Activated T-cell treated with anti-CD3 and anti-CD28 coated beads, Interleukin-2, amount 50 U/mL, for 24 hours (primary cell): ENCODE measurements around the gene ALDH1A1.

Experiments used
- DNase-seq: peaks from one replicate; pipeline ENCODE4 v3.0.0-alpha.2; 2020
- H3K27ac Mint-ChIP-seq: 2 replicates; pipeline ENCODE4 v1.8.0; 2020; ENCODE audit warnings: mild to moderate bottlenecking, mixed read lengths
- H3K27me3 Mint-ChIP-seq: 2 replicates; pipeline ENCODE4 v1.8.0; 2020; ENCODE audit warnings: mixed read lengths
- H3K36me3 Mint-ChIP-seq: 2 replicates; pipeline ENCODE4 v1.8.0; 2020; ENCODE audit warnings: low read depth, mixed read lengths
- H3K4me1 Mint-ChIP-seq: 2 replicates; pipeline ENCODE4 v1.8.0; 2020; ENCODE audit warnings: low read depth, mixed read lengths
- H3K4me3 Mint-ChIP-seq: 2 replicates; pipeline ENCODE4 v1.8.0; 2020; ENCODE audit warnings: mild to moderate bottlenecking, moderate library complexity, mixed read lengths
- H3K9me3 Mint-ChIP-seq: 2 replicates; pipeline ENCODE4 v1.8.0; 2020; ENCODE audit warnings: mixed read lengths

Gene ALDH1A1

DNA sequence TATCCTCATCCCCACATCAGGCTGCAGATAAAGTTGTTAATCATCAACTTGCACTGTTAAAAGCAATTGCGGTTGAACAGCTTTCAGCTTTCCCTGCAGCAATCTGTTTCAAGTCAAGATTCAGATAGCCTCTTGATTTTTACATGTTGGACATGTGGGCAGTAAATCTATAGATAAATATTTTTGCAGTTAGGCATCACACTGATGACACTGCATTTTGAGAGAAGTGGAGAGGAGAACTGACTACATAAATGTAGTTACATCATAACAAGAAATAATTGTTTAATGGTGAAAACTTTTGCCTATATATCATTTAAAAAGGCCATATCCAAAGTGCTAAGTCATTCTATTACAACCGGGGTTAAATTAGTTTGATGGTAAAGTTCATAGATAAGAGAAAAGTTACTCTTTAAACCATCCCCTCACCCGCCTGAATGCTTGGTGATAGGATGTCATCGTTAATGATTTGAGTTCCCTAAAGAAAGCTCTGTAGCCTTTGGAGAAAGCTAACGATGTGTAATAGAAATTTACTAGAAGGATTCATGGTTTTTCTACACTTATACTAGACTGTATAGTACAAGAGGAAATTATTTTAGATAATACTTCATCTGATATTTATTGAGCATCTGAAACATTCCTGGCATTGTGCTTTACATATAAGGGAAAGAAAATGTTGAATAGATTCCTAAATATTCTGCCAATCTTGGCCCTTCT, 30.8 kb upstream of the ALDH1A1 start:
- no peak overlapping the region for H3K27ac Mint-ChIP-seq
- no peaks in the 10 kb centered on the region for H3K36me3 Mint-ChIP-seq
- no peak overlapping the region for H3K4me3 Mint-ChIP-seq
- peaks cover 3% of the 10 kb centered on the region for H3K27me3 Mint-ChIP-seq
- no peak for DNase-seq
- no peaks in the 10 kb centered on the region for H3K9me3 Mint-ChIP-seq
- H3K4me1 Mint-ChIP-seq: no peaks in the 10 kb centered on the region

DNA sequence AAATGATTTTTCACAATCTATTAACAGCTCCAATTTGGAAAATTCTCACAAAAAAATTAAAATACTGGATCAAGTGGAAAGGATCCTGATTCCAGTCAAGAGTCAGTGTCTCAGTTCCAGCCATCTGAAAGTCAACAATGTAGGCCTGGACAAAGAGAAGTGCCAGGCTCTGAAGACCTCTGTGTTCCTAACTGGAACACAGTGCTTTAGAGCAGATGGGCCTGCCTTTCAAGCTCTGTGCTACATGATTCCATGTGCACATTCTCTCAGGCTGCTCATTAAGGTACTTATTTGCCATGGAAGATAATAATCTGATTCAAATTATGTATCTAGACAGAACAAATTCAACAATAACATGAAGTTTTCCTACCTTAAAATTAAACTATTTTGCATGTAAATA, 30.2 kb upstream of the ALDH1A1 start:
- no peaks in the 10 kb centered on the region for H3K36me3 Mint-ChIP-seq
- no peaks in the 10 kb centered on the region for H3K4me1 Mint-ChIP-seq
- no peaks in the 10 kb centered on the region for H3K9me3 Mint-ChIP-seq
- no peak overlapping the region for H3K4me3 Mint-ChIP-seq
- peaks cover 3% of the 10 kb centered on the region for H3K27me3 Mint-ChIP-seq
- DNase-seq: no peak
- no peak overlapping the region for H3K27ac Mint-ChIP-seq

DNA sequence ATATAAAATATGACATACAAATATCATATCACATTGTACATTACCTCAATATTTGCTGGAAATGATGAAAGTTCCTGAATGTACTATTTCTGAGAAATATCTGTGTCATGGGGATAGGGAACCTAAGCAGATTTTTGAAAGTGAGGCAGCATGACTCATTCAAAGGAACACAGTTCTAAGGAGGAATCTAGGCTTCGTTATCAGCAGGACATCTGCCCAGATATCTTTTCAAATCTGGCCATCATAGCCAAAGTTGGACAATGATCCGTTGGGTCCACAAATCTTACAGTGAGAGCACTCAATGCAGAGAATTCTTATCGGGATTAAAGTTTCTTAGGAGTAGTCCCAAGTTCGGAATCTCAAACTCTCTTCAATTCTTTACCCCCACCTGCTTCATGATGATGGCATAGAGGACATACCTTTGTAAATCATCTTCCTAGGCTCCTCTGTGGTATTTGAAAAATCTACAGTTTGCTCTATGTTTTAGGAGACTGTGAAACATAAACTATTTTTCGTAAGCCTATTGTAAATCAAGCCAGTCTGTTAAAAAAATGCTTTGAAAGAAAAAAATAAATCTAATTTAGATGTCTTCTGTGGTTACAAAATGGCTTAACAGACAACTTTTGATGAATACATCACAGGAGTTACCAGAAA, 29.4 kb upstream of the ALDH1A1 start:
- H3K27me3 Mint-ChIP-seq: no peaks in the 10 kb centered on the region
- H3K4me1 Mint-ChIP-seq: no peaks in the 10 kb centered on the region
- H3K27ac Mint-ChIP-seq: no peak overlapping the region
- no peaks in the 10 kb centered on the region for H3K9me3 Mint-ChIP-seq
- H3K4me3 Mint-ChIP-seq: no peak overlapping the region
- no peak for DNase-seq
- no peaks in the 10 kb centered on the region for H3K36me3 Mint-ChIP-seq

DNA sequence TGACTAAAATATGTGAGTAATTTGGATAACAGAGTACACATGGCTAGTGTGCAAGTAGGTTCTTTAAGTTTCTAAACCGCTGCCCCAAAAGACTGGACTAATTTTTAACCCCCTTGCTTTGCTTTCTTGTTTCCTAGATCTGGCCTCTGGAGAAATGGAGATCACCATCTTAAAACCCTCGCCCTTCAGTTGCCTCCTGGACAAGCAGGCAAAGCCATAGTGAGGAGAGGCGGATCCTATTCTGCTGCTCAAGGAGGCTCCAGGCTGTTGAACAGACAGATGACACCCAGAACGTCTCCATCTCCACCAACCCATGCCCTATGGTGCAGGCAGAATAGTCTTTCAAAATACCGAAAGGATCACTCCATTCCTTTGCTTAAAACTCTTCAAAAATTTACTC, 28.6 kb upstream of the ALDH1A1 start:
- Mint-ChIP-seq H3K4me1 (no peaks in the 10 kb centered on the region), H3K27ac (no peak overlapping the region), H3K9me3 (no peaks in the 10 kb centered on the region), H3K4me3 (no peak overlapping the region), H3K36me3 (no peaks in the 10 kb centered on the region), H3K27me3 (no peaks in the 10 kb centered on the region)
- DNase-seq: no peak

DNA sequence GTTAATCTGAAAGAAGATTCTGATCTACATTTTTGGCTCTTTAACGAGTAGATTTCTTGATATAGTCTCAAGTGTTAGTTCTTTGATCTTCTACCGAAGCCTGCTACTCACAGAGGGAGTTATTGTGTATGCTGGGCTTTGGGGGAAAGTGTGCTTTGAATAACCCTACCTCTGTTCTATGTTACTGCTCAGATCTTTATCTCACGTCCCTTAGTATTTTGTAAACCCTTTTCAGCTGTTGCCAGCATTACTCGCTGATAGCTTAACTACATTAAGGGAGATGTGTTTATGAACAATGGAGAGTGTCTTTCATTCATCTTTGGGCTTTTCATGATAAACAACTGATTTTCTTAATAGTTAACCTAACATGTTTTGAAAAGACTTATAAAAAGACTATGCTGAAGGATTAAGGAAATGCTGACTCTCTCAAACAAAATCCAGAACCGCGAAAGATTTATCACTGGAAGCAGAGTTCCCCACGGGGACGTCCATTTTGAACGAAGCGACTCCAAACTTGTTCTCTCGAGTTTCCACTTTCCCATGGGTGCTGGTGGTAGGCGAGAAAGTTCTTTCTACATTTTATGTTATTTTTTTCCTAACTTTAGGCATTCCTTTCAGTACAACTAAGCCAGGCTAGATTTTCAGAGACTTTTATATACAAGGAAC, 27.9 kb upstream of the ALDH1A1 start:
- no peak overlapping the region for H3K4me3 Mint-ChIP-seq
- no peaks in the 10 kb centered on the region for H3K9me3 Mint-ChIP-seq
- H3K27ac Mint-ChIP-seq: no peak overlapping the region
- no peak for DNase-seq
- H3K27me3 Mint-ChIP-seq: no peaks in the 10 kb centered on the region
- H3K36me3 Mint-ChIP-seq: no peaks in the 10 kb centered on the region
- no peaks in the 10 kb centered on the region for H3K4me1 Mint-ChIP-seq

DNA sequence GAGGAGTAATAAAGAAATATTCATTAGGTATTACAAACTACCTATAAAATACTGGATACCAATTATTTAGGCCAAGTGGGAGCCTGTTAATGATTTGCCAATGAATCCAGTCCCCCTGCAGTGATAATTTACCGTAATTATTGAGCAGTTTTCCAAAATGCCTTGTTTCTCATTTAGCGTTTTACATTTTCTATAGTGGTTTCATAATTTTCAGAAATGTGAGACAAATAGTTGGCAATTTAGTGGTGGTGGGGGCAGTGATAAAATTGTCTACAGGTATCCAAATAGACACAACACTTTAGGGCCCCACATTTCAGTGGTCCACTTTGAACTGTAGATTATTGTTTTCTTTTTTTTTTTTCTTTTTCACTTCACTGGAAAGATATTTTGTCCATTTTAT, 27.3 kb upstream of the ALDH1A1 start:
- H3K4me1 Mint-ChIP-seq: no peaks in the 10 kb centered on the region
- no peak overlapping the region for H3K27ac Mint-ChIP-seq
- H3K9me3 Mint-ChIP-seq: no peaks in the 10 kb centered on the region

DNA sequence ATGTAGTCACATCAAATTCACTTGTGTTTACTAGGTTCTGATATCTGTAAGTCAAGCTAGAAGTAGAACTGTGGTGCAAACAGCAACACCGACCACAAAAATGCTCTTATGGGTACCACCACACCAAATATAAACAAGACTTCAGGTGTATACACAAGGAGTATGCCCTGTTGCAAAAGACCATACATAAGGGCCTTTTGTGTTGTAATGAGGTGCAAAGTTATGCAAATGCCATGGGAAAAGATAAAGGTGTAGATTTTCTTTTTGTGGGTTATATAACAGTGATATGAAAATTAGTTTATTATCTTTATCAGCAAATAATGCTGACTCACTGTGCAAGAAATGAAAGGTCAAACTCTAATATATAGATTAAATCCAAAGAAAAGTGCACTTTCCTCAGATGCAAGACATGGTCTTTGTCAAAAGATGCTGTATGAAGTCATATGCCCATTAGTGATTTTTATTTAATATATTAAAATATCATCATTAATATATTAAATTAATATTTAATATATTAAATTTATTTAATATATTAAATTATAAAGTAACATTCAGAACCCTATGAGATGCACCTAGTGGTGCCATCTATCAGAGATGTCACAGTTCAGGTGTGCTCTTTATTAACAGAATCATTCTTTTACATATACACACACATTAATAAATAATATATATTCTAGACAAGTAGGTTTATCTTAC, 26.7 kb upstream of the ALDH1A1 start:
- Mint-ChIP-seq H3K27me3 (no peaks in the 10 kb centered on the region), H3K9me3 (no peaks in the 10 kb centered on the region), H3K36me3 (no peaks in the 10 kb centered on the region), H3K4me1 (no peaks in the 10 kb centered on the region), H3K27ac (no peak overlapping the region), H3K4me3 (no peak overlapping the region)
- DNase-seq: no peak

More for the DNA sequence above, 27.3 kb upstream of the ALDH1A1 start:
- Mint-ChIP-seq H3K4me3 (no peak overlapping the region), H3K27me3 (no peaks in the 10 kb centered on the region), H3K36me3 (no peaks in the 10 kb centered on the region)
- no peak for DNase-seq

DNA sequence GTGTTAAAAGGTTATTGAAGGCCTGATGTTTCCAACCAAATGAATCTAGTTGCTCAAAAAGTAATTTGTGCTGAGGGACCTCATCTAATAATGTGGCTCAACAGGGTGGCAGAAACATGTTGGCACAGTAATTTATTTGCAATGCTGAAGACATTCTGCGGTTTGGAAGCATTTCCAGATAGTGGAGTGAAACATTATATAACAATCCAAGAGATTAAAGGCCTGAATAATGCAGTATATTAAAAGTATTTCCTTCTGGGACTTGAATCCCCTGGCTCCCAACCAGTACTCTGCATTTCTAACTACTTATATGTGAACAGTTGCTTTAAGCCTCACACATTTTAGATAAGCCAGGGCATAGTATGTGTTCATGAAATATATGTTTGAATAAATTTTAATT, 25.9 kb upstream of the ALDH1A1 start:
- Mint-ChIP-seq H3K36me3 (no peaks in the 10 kb centered on the region), H3K4me1 (no peaks in the 10 kb centered on the region), H3K9me3 (no peaks in the 10 kb centered on the region), H3K4me3 (no peak overlapping the region), H3K27ac (no peak overlapping the region), H3K27me3 (peaks cover 5% of the 10 kb centered on the region)
- DNase-seq: no peak

DNA sequence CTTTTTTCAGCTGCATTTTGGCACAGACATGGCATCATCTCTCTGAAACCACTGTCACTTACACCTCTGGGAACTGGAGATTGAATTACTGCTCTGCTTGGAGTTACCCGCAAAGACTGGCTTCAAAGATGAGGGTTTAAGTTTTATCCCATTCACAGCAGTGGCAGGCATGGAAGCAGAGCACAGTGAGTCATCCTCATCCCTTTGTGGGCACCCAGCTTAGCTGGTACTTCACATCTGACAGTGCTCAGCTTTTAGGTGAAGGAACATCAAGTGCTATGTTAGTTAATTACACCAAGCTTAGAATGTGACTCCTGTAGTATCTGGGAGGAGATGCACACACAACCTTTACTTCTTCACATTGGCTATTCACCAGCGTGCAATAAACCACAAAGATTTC, 24.8 kb upstream of the ALDH1A1 start:
- Mint-ChIP-seq H3K4me3 (no peak overlapping the region), H3K9me3 (no peaks in the 10 kb centered on the region), H3K27me3 (peaks cover 6% of the 10 kb centered on the region), H3K4me1 (no peaks in the 10 kb centered on the region), H3K36me3 (no peaks in the 10 kb centered on the region), H3K27ac (no peak overlapping the region)
- no peak for DNase-seq

DNA sequence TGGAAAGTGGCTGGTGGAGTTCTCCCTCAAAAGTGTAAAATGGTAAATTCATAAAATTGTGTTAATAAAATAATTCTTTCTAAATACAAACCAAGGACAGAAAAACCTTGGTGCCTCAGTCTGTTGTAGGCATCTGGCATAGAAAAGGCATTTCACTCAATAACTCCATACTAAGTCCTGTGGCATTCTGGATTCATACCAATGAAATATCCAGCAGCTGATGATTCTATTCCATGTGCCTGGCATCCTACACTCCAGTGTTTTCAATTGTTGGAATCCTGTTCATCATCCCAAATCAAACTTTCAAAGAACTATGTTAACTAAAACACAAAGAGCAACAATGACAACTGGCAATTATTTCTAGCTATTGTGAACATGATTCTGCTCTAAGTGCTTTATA, 21.6 kb upstream of the ALDH1A1 start:
- no peaks in the 10 kb centered on the region for H3K4me1 Mint-ChIP-seq
- no peak overlapping the region for H3K27ac Mint-ChIP-seq
- H3K36me3 Mint-ChIP-seq: no peaks in the 10 kb centered on the region
- no peak for DNase-seq
- H3K4me3 Mint-ChIP-seq: no peak overlapping the region
- no peaks in the 10 kb centered on the region for H3K9me3 Mint-ChIP-seq
- H3K27me3 Mint-ChIP-seq: peaks cover 6% of the 10 kb centered on the region

DNA sequence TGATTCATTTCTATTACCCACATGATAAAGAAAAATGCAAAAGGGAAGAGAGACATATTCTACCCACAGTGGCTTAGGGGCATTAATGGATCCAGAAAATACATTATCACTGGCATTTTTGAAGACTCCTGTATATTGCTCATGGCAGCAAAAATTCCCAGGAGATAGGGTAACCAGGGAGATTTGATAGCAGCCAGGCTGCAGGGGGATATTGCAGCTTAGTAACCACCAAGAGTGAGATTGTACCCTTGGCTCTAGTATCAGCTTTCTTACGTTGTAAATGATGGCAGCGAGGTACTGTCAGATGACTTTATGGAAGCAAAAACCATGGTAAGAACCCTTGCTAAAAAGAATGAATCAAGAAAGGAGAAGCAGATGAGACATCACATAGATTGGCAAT, 19.8 kb upstream of the ALDH1A1 start:
- Mint-ChIP-seq H3K4me3 (no peak overlapping the region), H3K4me1 (no peaks in the 10 kb centered on the region), H3K27ac (no peak overlapping the region), H3K9me3 (no peaks in the 10 kb centered on the region), H3K27me3 (peaks cover 6% of the 10 kb centered on the region), H3K36me3 (no peaks in the 10 kb centered on the region)
- no peak for DNase-seq

DNA sequence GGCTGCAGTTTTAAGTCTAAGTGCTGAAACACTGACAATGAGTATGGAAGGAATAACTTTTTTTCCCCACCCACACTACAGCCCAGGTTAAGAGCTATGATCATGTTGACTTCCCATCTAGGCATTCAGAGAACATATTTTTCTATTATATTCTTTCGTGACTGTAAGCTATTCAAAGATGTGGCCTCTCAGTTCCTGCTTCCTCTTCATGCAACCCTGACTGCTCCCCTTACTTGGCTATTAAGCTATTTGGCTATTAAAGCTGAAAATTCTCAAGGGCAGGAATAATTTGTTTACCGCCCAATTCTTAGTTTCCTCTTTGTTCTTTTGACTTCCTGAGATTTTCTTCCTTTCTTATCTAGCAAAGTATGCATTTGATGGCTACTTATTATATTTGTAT, 18.6 kb upstream of the ALDH1A1 start:
- no peak overlapping the region for H3K27ac Mint-ChIP-seq

DNA sequence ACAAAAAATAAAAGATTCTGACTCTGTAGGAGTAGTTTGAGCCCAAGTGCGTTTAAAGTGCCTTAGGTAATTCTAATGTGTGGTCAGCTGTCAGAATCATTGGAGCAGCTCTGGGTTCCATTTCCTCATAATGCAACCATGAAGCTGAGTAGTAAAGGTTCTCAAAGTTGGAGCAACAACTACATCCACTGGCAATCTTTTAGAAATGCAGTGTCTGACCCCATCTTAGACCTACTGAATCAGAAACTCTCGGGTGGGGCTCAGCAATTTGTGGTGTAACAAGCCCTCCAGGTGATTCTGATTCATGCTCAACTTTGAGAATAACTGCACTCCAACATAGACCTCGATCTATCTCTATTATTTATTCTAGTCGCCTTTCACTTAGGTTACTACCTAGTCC, 7.6 kb upstream of the ALDH1A1 start:
- no peak for DNase-seq
- Mint-ChIP-seq H3K27ac (no peak overlapping the region), H3K36me3 (no peaks in the 10 kb centered on the region), H3K4me1 (no peaks in the 10 kb centered on the region), H3K9me3 (peaks cover 4% of the 10 kb centered on the region), H3K27me3 (peaks cover 7% of the 10 kb centered on the region), H3K4me3 (no peak overlapping the region)

More for the DNA sequence above, 18.6 kb upstream of the ALDH1A1 start:
- no peaks in the 10 kb centered on the region for H3K4me1 Mint-ChIP-seq
- no peak overlapping the region for H3K4me3 Mint-ChIP-seq
- H3K9me3 Mint-ChIP-seq: no peaks in the 10 kb centered on the region
- H3K27me3 Mint-ChIP-seq: peaks cover 6% of the 10 kb centered on the region
- no peaks in the 10 kb centered on the region for H3K36me3 Mint-ChIP-seq
- DNase-seq: no peak

DNA sequence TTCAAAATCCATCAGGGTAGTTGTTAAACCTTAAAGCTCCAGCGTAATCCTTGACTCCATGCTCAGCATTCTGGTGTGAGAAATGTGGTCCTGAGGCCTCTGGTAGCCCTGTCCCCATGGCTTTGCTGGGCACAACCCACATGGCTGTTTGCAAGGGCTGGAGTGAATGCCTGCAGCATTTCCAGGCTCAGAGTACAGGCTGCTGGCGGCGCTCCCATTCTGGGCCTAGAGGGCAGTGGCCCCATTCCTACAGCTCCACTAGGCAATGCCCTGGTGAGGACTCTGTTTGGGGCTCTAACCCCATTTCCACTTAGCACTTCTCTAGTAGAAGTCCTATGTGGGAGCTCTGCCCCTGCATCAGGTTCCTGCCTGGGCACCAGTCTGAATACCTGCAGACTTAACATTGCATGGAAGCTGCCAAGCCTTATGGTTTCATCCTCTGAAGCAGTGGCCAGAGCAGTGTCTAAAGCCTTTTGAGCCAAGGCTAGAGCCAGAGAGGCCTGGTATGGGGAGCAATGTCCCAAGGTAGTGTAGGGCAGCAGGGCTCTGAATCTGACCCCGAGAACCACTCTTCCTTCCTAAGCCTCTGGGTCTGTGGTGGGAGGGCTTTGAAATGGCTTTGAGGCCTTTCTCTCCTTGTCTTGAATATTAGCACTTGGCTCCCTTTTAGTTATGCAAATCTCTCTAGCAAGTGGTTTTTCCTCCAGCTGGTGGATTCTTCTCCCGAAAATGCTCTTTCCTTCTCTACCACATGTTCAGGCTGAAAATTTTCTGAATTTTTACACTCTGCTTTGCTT, 5.8 kb upstream of the ALDH1A1 start:
- H3K4me3 Mint-ChIP-seq: no peak overlapping the region
- no peaks in the 10 kb centered on the region for H3K4me1 Mint-ChIP-seq
- peaks cover 4% of the 10 kb centered on the region for H3K9me3 Mint-ChIP-seq
- H3K27ac Mint-ChIP-seq: no peak overlapping the region
- H3K27me3 Mint-ChIP-seq: peaks cover 11% of the 10 kb centered on the region
- DNase-seq: no peak
- no peaks in the 10 kb centered on the region for H3K36me3 Mint-ChIP-seq
